ENCODE data around the gene MARVELD3.
A peak's percentile ranks its signal among the peaks of the same experiment; 100 is the strongest.
"Not testable (repeated sequence)": the region's sequence is repeated elsewhere in the genome, so short reads cannot be mapped to it uniquely, and the experiment has no call there.

Gene MARVELD3, protein sequence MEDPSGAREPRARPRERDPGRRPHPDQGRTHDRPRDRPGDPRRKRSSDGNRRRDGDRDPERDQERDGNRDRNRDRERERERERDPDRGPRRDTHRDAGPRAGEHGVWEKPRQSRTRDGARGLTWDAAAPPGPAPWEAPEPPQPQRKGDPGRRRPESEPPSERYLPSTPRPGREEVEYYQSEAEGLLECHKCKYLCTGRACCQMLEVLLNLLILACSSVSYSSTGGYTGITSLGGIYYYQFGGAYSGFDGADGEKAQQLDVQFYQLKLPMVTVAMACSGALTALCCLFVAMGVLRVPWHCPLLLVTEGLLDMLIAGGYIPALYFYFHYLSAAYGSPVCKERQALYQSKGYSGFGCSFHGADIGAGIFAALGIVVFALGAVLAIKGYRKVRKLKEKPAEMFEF

GRCh38 chr16:71626018-71626857 is at the start of gene MARVELD3:
TSS of gene MARVELD3 (plus strand) at chr16:71626184. CDS start at chr16:71626230, 46 bp downstream.
- DNase-seq (ENCODE audit: low read depth in 2 of 2): no peak

GRCh38 chr16:71576971-71577370 is 49.0 kb upstream of the MARVELD3 start, which contains the start of gene TAT:
TSS of gene TAT (minus strand) at chr16:71577092. CDS start at chr16:71576415, 677 bp downstream.
- DNase-seq (ENCODE audit: low read depth in 2 of 2): no peak

- DNase-seq (ENCODE audit: low read depth in 2 of 2): not testable (repeated sequence)
Measured at GRCh38 chr16:71582553-71582848, 43.5 kb upstream of the MARVELD3 start.

- DNase-seq (ENCODE audit: low read depth in 2 of 2): no peak
Measured at GRCh38 chr16:71584543-71585317, 41.3 kb upstream of the MARVELD3 start.

DNA sequence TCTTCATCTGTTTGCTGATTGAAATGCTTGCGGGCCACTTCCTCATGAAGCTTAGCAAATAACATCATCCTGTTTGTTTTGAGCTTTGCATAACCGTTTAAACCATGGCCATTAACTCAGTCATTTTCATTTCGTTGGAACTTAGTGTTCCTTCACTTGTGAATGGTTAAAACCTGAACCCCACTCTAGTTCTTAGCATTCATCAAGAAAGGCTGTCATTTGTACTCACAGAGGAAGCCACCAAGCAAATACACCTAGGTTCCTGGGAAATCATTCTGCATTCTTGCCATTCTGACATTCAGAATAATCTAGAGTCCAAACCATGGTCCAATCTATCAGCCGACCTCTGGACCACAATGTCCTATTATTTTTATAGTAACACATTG is 40.7 kb upstream of the MARVELD3 start:
- DNase-seq (ENCODE audit: low read depth in 2 of 2): no peak

- not testable (repeated sequence) for DNase-seq (ENCODE audit: low read depth in 2 of 2)
Measured at GRCh38 chr16:71589334-71589733, 36.6 kb upstream of the MARVELD3 start.

GRCh38 chr16:71590071-71590470 is 35.9 kb upstream of the MARVELD3 start:
- DNase-seq (ENCODE audit: low read depth in 2 of 2): not testable (repeated sequence)

DNA sequence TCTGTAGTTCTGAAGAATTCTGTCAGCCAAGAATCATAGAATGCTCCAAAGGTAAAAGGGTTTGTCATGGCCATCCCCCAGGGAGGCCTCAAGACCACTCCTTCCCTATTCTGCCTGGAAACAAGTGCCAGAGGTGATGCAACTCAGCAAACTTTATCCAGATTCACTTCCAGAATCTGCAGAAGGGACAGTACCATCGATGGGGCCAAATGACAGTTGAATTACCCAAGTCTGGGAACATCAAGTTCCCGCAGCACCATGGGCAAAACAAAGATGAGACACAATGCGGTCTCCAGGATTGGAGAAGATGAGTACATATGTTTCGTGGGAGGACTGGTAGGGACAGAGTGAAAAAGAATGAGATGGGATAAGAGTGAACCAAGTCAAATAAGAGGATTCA is 35.4 kb upstream of the MARVELD3 start:
- DNase-seq (ENCODE audit: low read depth in 2 of 2): no peak

GRCh38 chr16:71591917-71592316 is 34.1 kb upstream of the MARVELD3 start:
- DNase-seq (ENCODE audit: low read depth in 2 of 2): no peak

- no peak for DNase-seq (ENCODE audit: low read depth in 2 of 2)
Measured at GRCh38 chr16:71593048-71593999, 32.7 kb upstream of the MARVELD3 start.

GRCh38 chr16:71594000-71594646 is 31.9 kb upstream of the MARVELD3 start:
- DNase-seq (ENCODE audit: low read depth in 2 of 2): no peak

GRCh38 chr16:71595340-71595826 is 30.6 kb upstream of the MARVELD3 start:
- not testable (repeated sequence) for DNase-seq (ENCODE audit: low read depth in 2 of 2)

GRCh38 chr16:71598426-71598825 is 27.6 kb upstream of the MARVELD3 start:
- DNase-seq (ENCODE audit: low read depth in 2 of 2): not testable (repeated sequence)

- no peak for DNase-seq (ENCODE audit: low read depth in 2 of 2)
Measured at GRCh38 chr16:71600822-71601221, 25.2 kb upstream of the MARVELD3 start.

DNA sequence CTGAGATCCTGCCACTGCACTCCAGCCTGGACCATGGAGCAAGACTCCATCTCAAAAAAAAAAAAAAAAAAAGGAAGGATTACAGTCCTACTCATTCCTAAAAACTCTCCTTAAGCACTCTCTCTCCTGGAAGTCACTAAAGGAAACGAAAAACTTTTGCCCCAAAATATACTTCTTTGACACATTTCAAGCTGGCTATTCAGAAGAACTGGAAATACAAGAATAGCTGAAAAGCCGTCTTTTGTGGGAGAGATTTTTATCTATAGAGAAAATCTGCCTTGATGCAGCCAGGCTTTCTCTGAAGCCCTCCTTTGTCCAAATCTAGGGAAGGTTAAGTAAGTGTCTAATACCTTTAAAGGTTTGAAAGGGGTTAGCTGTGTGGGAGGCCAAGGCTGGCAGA is 16.9 kb upstream of the MARVELD3 start:
- DNase-seq (ENCODE audit: low read depth in 2 of 2): no peak

DNA sequence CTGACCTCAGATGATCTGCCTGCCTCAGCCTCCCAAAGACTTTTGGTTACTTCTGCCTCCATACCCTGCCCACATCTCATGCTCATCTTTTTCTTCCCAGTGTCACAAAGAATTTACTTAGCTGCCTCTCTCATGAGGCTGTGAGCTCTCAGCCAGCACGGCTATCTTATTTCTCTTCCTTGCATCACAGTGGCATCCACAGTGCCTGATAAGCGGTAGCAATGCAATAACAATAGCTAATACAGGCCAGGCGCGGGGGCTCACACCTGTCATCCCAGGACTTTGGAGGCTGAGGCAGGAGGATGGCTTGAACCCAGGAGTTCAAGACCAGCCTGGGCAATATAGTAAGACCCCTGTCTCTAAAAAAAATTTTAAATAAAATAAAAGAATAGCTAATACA is 15.5 kb upstream of the MARVELD3 start:
- DNase-seq (ENCODE audit: low read depth in 2 of 2): no peak

DNA sequence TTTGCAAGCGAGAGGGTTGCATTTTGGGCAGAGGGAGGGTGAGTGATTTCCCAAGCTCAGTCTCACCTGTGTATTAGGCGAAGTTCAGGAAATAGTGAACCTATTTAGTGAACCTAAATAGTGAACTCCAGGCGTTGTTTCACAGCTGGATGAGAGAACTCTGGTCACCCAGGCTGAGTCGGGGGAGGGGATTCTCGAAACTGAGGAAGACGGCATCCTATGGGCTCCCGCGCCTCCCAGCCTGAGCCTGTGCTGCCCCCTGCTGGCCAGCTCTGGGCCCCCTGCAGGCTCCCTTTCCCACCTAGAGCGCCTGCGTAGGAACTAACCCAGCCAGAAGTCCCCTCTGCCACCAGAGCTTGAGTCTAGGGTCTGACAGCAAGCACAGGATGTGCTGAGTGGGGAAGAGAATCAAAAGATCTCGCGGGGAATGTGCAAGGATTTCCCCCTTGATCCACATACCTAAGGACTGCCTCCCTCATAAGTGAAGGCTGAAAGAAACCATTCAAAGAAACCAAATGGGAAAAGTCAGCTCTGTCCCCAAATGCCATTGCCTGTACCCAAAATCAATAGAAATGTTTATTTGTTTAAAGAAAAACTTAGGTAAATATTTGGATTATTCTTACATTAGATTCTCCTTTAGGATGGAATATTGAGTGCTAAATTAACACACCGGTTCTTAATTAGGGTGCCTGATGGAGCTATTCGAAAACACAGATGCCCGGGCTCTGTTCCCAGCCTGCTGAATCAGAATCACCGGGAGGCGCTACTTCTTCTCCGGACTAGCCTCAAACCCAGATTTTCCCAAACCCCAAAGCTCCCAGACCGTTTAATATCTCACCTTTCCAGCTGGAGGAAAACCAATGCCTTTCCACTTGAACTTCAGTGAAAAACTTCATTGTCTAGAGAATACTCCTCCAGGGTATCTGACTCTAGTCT is 14.8 kb upstream of the MARVELD3 start:
- DNase-seq (ENCODE audit: low read depth in 2 of 2): peak; percentile 27 to 57

- not testable (repeated sequence) for DNase-seq (ENCODE audit: low read depth in 2 of 2)
Measured at GRCh38 chr16:71614956-71615355, 11.0 kb upstream of the MARVELD3 start.

GRCh38 chr16:71618429-71618828 is 7.6 kb upstream of the MARVELD3 start:
- DNase-seq (ENCODE audit: low read depth in 2 of 2): no peak
